Heart left ventricle (tissue), 16 donors: ENCODE measurements around the gene PPME1. TPM values are rescaled to one million over a fixed set of nuclear protein-coding genes. Genes with fewer than 3 reads are reported as not detected.

Experiments
- ATAC-seq, 4 donors: fragments of 200-7000 bp; cut with Tn5 transposase; one replicate each; pipeline ENCODE4 v1.9.1; 2020 to 2022; ENCODE audit warnings: moderate library complexity in 4 of 4, mild to moderate bottlenecking in 3 of 4, moderate number of reproducible peaks in 1 of 4
- DNase-seq, 5 donors: peaks; one replicate each; pipeline ENCODE4 v3.0.0-alpha.2; 2020
- H3K27ac ChIP-seq, 12 donors: fragments of 200-600 bp; sonication (generic) in 4 of 12; one replicate each; pipeline versions ENCODE4 v1.5.0 to v1.8.0; 2016 to 2022; ENCODE audit warnings: mild to moderate bottlenecking in 2 of 12
- H3K27me3 ChIP-seq, 9 donors: fragments of 200-600 bp; sonication (generic) in 2 of 9; one replicate each; pipeline versions ENCODE4 v1.5.1 to v1.8.0; 2016 to 2022; ENCODE audit warnings: mild to moderate bottlenecking in 3 of 9
- H3K36me3 ChIP-seq, 9 donors: fragments of 200-600 bp; sonication (generic) in 2 of 9; one replicate each; pipeline versions ENCODE4 v1.5.0 to v1.8.0; 2018 to 2022; ENCODE audit warnings: mild to moderate bottlenecking in 2 of 9
- H3K4me1 ChIP-seq, 12 donors: fragments of 200-600 bp; sonication (generic) in 4 of 12; one replicate each; pipeline versions ENCODE4 v1.5.0 to v1.8.0; 2016 to 2022; ENCODE audit warnings: mild to moderate bottlenecking in 3 of 12
- H3K4me3 ChIP-seq, 12 donors: fragments of 200-600 bp; sonication (generic) in 4 of 12; one replicate each; pipeline versions ENCODE4 v1.5.0 to v1.8.0; 2017 to 2022; ENCODE audit warnings: mild to moderate bottlenecking in 9 of 12, moderate library complexity in 4 of 12
- H3K9me3 ChIP-seq, 12 donors: fragments of 200-600 bp; sonication (generic) in 4 of 12; one replicate each; pipeline versions ENCODE4 v1.5.0 to v1.8.0; 2016 to 2022; ENCODE audit warnings: mild to moderate bottlenecking in 1 of 12
- POLR2A ChIP-seq, 2 donors: fragments of 450-650 bp; IDR thresholded peaks; one replicate each; pipeline ENCODE4 v1.6.1; 2017; ENCODE audit warnings: antibody characterized with exemption in 2 of 2, mild to moderate bottlenecking in 2 of 2, moderate library complexity in 2 of 2
- WGBS, 4 donors: extraction: QIAGEN DNeasy Blood & Tissue Kit in 2 of 4; methylation state at CpG; one replicate each; pipeline versions ENCODE4 v1.1.5 to v1.1.7; 2013 to 2018; 5-methylcytosine and 5-hydroxymethylcytosine counted together
- intact Hi-C, 10 donors: fragments of 100-400 bp; cut with DNase I; formaldehyde crosslinking; loops; one replicate each; pipeline versions ENCODE4 v1.11.1 to v1.14.2; 2022
- polyA plus RNA-seq, 2 donors: library from polyadenylated mRNA; stranded (reverse); fragments of 200-250 nt; gene quantifications; one replicate each; pipeline ENCODE4 v1.2.3, GENCODE V29; 2013
- total RNA-seq, 9 donors: library from RNA; depleted of rRNA in 2 of 9; stranded (reverse); fragments of >200 nt in 2 of 9; fragmentation: NEBNext Ultra II Directional in 3 of 9; extraction: Animal tissue kit (Norgen Biotek cat#: 25700) in 3 of 9; gene quantifications; one replicate each; pipeline versions ENCODE4 v1.1.0 to v1.2.4, GENCODE V29; 2016 to 2023
- TF ChIP-seq, protein P1 (sequence below), 12 donors: fragments of 200-600 bp; sonication (generic) in 4 of 12; IDR thresholded peaks; one replicate each; pipeline versions ENCODE4 v1.5.0 to v1.8.0; 2018 to 2022; ENCODE audit warnings: antibody characterized with exemption in 12 of 12, mild to moderate bottlenecking in 5 of 12
- donor health status: ischemic (EF 13 %, LVEDD 7.1; RV severe dilation, severe dysfunction).
- donor health status: healthy with polysubstance abuse.
- donor health status: DM: no; HTN: yes; CAD: no.
- donor health status: DM: no; HTN: no; CAD: no.
- donor health status: ischemic (EF 25% LVEDD 6.9; RV normal size, moderate dysfunction).
- donor health status: ischemic (EF 25% LVEDD 5.7; RV mildly dilated, moderate dysfunction).
- donor health status: healthy.
- donor health status: DM: yes; HTN: yes; CAD: no.
- donor health status: ischemic (EF 35%, LVEDD 5.7; RV mildly dilated, moderate dysfunction).
- donor health status: nonischemic (EF 11% LVEDD 7.7; RV severe dilation, severe dysfunction).
- donor health status: DM: yes; HTN: yes; CAD: no.
- donor health status: PGD.
- donor health status: ischemic (EF 29% LVEDD 5.4; RV normal size, mild dysfunction).
- donor health status: nonischemic (EF 23%, LVEDD 6.1; RV moderate dilation, normal function).

PPME1 gene
- total and polyA plus RNA-seq, 11 donors = 21.3 to 40.5 (median 28.5) TPM

DNA sequence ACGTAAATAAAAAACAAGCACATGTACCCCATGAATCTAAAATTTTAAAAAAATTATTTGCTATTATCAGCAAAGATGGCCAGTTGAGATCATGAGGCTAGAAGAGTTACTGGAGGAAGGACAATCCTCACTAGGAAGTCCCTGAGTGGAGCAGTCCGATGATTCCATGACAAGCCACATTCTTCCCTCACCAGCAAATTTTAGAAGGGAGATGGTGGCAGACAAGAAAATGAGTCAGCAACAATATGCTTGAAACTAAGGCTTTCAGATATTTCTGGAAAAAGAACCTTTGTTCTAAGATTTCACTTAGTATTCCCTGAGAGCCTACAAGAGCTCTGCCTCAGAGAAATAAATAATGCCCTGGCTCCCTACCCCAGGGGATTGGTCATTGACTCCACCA lies 105.5 kb downstream of the PPME1 start:
- no peaks in the 10 kb centered on the region for H3K9me3 ChIP-seq
- H3K4me3 ChIP-seq = no peak overlapping the region
- no peak for ATAC-seq
- no peaks in the 10 kb centered on the region for H3K36me3 ChIP-seq
- WGBS, 4 donors = 86 to 93% (median 90%) methylated on average over 2 of the region's 2 CpGs
- H3K4me1 ChIP-seq = peaks cover 0 to 3% (median 0%) of the 10 kb centered on the region in 12 donors
- H3K27ac ChIP-seq = no peak overlapping the region
- no peak for TF ChIP-seq POLR2A (IDR thresholded peaks at IDR 0.05)
- TF ChIP-seq, protein P1, sequence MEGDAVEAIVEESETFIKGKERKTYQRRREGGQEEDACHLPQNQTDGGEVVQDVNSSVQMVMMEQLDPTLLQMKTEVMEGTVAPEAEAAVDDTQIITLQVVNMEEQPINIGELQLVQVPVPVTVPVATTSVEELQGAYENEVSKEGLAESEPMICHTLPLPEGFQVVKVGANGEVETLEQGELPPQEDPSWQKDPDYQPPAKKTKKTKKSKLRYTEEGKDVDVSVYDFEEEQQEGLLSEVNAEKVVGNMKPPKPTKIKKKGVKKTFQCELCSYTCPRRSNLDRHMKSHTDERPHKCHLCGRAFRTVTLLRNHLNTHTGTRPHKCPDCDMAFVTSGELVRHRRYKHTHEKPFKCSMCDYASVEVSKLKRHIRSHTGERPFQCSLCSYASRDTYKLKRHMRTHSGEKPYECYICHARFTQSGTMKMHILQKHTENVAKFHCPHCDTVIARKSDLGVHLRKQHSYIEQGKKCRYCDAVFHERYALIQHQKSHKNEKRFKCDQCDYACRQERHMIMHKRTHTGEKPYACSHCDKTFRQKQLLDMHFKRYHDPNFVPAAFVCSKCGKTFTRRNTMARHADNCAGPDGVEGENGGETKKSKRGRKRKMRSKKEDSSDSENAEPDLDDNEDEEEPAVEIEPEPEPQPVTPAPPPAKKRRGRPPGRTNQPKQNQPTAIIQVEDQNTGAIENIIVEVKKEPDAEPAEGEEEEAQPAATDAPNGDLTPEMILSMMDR (IDR thresholded peaks at IDR 0.05) = no peak
- DNase-seq = no peak
- H3K27me3 ChIP-seq = no peaks in the 10 kb centered on the region
- intact Hi-C loops = no loop called here

DNA sequence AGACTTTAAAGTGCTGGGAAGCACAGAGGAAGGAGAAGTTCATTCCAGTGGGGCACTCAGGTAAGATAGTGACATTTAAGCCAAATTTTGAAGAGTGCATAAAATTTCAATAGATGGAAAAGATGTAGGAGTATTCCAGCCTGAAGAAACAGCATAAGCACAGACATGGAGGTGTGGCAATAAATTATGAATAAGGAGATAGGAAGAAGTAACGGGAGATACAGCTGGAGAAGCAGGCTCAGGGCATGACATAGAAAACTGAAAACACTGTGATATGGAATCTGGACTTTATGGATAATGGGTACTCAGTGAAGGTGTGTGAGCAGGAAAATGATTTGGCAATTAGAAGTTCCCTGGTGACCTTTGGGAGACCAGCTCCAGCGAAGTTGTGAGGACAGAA lies 107.0 kb downstream of the PPME1 start:
- no peak overlapping the region for H3K4me3 ChIP-seq
- 83 to 92% (median 89%) methylated on average over 2 of the region's 2 CpGs for WGBS, 4 donors
- TF ChIP-seq, protein P1 (IDR thresholded peaks at IDR 0.05) = no peak
- no peak for TF ChIP-seq POLR2A (IDR thresholded peaks at IDR 0.05)
- H3K27ac ChIP-seq = peak overlapping the region in 3 of 12 donors; percentile 7 to 56 (median 20)
- intact Hi-C loops = no loop called here
- DNase-seq (no peak), ATAC-seq (peak in 1 of 4 donors; percentile 16)
- no peaks in the 10 kb centered on the region for H3K36me3 ChIP-seq
- no peaks in the 10 kb centered on the region for H3K27me3 ChIP-seq
- H3K4me1 ChIP-seq = peaks cover 0 to 3% (median 0%) of the 10 kb centered on the region in 12 donors
- H3K9me3 ChIP-seq = no peaks in the 10 kb centered on the region

DNA sequence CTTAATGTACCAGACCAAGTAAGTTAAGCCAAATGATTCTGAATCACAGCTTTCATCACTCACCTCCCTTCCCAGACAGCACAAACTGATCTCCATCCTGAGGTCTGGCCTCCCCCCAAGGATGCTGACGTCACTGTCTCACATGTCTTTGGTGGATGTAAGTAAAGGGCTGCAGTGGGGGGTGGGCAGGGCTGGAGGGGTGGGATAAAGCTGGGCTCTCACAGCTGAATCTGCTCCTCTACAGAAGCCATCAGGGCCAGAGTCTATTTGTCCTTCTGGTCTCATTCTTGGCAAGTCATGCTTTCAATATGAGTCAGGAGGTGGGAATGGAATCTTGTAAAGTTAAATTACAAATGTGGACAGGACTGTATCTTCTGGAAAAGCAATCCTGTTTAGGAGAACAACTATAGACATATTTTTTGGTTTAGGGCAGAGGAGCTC lies 107.7 kb downstream of the PPME1 start:
- Histone ChIP-seq H3K36me3 (no peaks in the 10 kb centered on the region), H3K27ac (peak overlapping the region in 3 of 12 donors; percentile 2 to 56 (median 52)), H3K9me3 (no peaks in the 10 kb centered on the region), H3K27me3 (no peaks in the 10 kb centered on the region), H3K4me1 (peaks cover 0 to 3% (median 0%) of the 10 kb centered on the region in 12 donors), H3K4me3 (no peak overlapping the region)
- DNase-seq (peak; percentile 32 to 84 (median 36)), ATAC-seq (peak; percentile 20 to 98 (median 66))
- 61 to 74% (median 68%) methylated on average over 1 of the region's 1 CpG for WGBS, 4 donors
- TF ChIP-seq POLR2A (IDR thresholded peaks at IDR 0.05) = no peak
- TF ChIP-seq, protein P1 (IDR thresholded peaks at IDR 0.05) = no peak
- intact Hi-C loops = no loop called here

DNA sequence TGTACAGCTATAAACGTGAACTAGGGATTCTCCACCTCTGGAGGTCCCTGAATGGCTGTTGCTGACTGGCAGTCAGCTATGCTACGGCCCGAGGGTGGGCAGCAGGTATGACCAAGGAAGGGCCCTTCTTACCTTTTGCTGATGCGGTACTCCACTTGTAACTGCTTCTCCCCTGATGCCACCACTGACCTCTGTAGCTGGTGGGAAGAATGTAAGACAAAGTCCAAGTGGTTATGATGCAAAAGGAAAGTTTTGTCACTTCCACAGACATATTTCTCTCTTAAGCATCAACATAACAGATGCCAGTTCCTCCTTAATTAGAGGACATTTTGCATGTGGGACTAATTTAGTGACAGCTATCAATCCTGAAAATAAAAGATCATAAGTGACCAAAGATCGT lies 108.2 kb downstream of the PPME1 start:
- H3K4me1 ChIP-seq = peaks cover 0 to 3% (median 0%) of the 10 kb centered on the region in 12 donors
- no peaks in the 10 kb centered on the region for H3K27me3 ChIP-seq
- WGBS, 4 donors = 77 to 84% (median 81%) methylated on average over 5 of the region's 5 CpGs
- TF ChIP-seq, protein P1 (IDR thresholded peaks at IDR 0.05) = no peak
- TF ChIP-seq POLR2A (IDR thresholded peaks at IDR 0.05) = no peak
- H3K36me3 ChIP-seq = no peaks in the 10 kb centered on the region
- H3K4me3 ChIP-seq = no peak overlapping the region
- DNase-seq (no peak), ATAC-seq (peak in 1 of 4 donors; percentile 8)
- intact Hi-C loops = no loop called here
- H3K9me3 ChIP-seq = no peaks in the 10 kb centered on the region
- H3K27ac ChIP-seq = peak overlapping the region in 3 of 12 donors; percentile 2 to 56 (median 52)
